ENCODE results near the gene STAM2.

GRCh38 chr2:152219077-152219828 lies 43.7 kb upstream of the STAM2 start:
- TF ChIP-seq CTCF (IDR thresholded peaks at IDR 0.05) (no peak), POLR2A (IDR thresholded peaks at IDR 0.05) (no peak)

All from adrenal gland (tissue), 5 donors.